Heart left ventricle (tissue), 16 donors: ENCODE data around the gene IL34. TPM values are rescaled to one million over a fixed set of nuclear protein-coding genes. Genes with fewer than 3 reads are reported as not detected.
"Not testable (repeated sequence)": the region's sequence is repeated elsewhere in the genome, so short reads cannot be mapped to it uniquely, and the experiment has no call there.

Experiments
- ATAC-seq, 4 donors: fragments of 200-7000 bp; cut with Tn5 transposase; one replicate each; pipeline ENCODE4 v1.9.1; 2020 to 2022; ENCODE audit warnings: moderate library complexity in 4 of 4, mild to moderate bottlenecking in 3 of 4, moderate number of reproducible peaks in 1 of 4
- DNase-seq, 5 donors: peaks; one replicate each; pipeline ENCODE4 v3.0.0-alpha.2; 2020
- H3K27ac ChIP-seq, 12 donors: fragments of 200-600 bp; sonication (generic) in 4 of 12; one replicate each; pipeline versions ENCODE4 v1.5.0 to v1.8.0; 2016 to 2022; ENCODE audit warnings: mild to moderate bottlenecking in 2 of 12
- H3K27me3 ChIP-seq, 9 donors: fragments of 200-600 bp; sonication (generic) in 2 of 9; one replicate each; pipeline versions ENCODE4 v1.5.1 to v1.8.0; 2016 to 2022; ENCODE audit warnings: mild to moderate bottlenecking in 3 of 9
- H3K36me3 ChIP-seq, 9 donors: fragments of 200-600 bp; sonication (generic) in 2 of 9; one replicate each; pipeline versions ENCODE4 v1.5.0 to v1.8.0; 2018 to 2022; ENCODE audit warnings: mild to moderate bottlenecking in 2 of 9
- H3K4me1 ChIP-seq, 12 donors: fragments of 200-600 bp; sonication (generic) in 4 of 12; one replicate each; pipeline versions ENCODE4 v1.5.0 to v1.8.0; 2016 to 2022; ENCODE audit warnings: mild to moderate bottlenecking in 3 of 12
- H3K4me3 ChIP-seq, 12 donors: fragments of 200-600 bp; sonication (generic) in 4 of 12; one replicate each; pipeline versions ENCODE4 v1.5.0 to v1.8.0; 2017 to 2022; ENCODE audit warnings: mild to moderate bottlenecking in 9 of 12, moderate library complexity in 4 of 12
- H3K9me3 ChIP-seq, 12 donors: fragments of 200-600 bp; sonication (generic) in 4 of 12; one replicate each; pipeline versions ENCODE4 v1.5.0 to v1.8.0; 2016 to 2022; ENCODE audit warnings: mild to moderate bottlenecking in 1 of 12
- POLR2A ChIP-seq, 2 donors: fragments of 450-650 bp; IDR thresholded peaks; one replicate each; pipeline ENCODE4 v1.6.1; 2017; ENCODE audit warnings: antibody characterized with exemption in 2 of 2, mild to moderate bottlenecking in 2 of 2, moderate library complexity in 2 of 2
- WGBS, 4 donors: extraction: QIAGEN DNeasy Blood & Tissue Kit in 2 of 4; methylation state at CpG; one replicate each; pipeline versions ENCODE4 v1.1.5 to v1.1.7; 2013 to 2018; 5-methylcytosine and 5-hydroxymethylcytosine counted together
- intact Hi-C, 10 donors: fragments of 100-400 bp; cut with DNase I; formaldehyde crosslinking; loops; one replicate each; pipeline versions ENCODE4 v1.11.1 to v1.14.2; 2022
- polyA plus RNA-seq, 2 donors: library from polyadenylated mRNA; stranded (reverse); fragments of 200-250 nt; gene quantifications; one replicate each; pipeline ENCODE4 v1.2.3, GENCODE V29; 2013
- total RNA-seq, 9 donors: library from RNA; depleted of rRNA in 2 of 9; stranded (reverse); fragments of >200 nt in 2 of 9; fragmentation: NEBNext Ultra II Directional in 3 of 9; extraction: Animal tissue kit (Norgen Biotek cat#: 25700) in 3 of 9; gene quantifications; one replicate each; pipeline versions ENCODE4 v1.1.0 to v1.2.4, GENCODE V29; 2016 to 2023
- TF ChIP-seq, protein P1 (sequence below), 12 donors: fragments of 200-600 bp; sonication (generic) in 4 of 12; IDR thresholded peaks; one replicate each; pipeline versions ENCODE4 v1.5.0 to v1.8.0; 2018 to 2022; ENCODE audit warnings: antibody characterized with exemption in 12 of 12, mild to moderate bottlenecking in 5 of 12
- donor health status: ischemic (EF 13 %, LVEDD 7.1; RV severe dilation, severe dysfunction).
- donor health status: healthy with polysubstance abuse.
- donor health status: DM: no; HTN: yes; CAD: no.
- donor health status: DM: no; HTN: no; CAD: no.
- donor health status: ischemic (EF 25% LVEDD 6.9; RV normal size, moderate dysfunction).
- donor health status: ischemic (EF 25% LVEDD 5.7; RV mildly dilated, moderate dysfunction).
- donor health status: healthy.
- donor health status: DM: yes; HTN: yes; CAD: no.
- donor health status: ischemic (EF 35%, LVEDD 5.7; RV mildly dilated, moderate dysfunction).
- donor health status: nonischemic (EF 11% LVEDD 7.7; RV severe dilation, severe dysfunction).
- donor health status: DM: yes; HTN: yes; CAD: no.
- donor health status: PGD.
- donor health status: ischemic (EF 29% LVEDD 5.4; RV normal size, mild dysfunction).
- donor health status: nonischemic (EF 23%, LVEDD 6.1; RV moderate dilation, normal function).

IL34 gene
- total and polyA plus RNA-seq, 11 donors, result 0.49 to 6.5 (median 2.5) TPM

DNA sequence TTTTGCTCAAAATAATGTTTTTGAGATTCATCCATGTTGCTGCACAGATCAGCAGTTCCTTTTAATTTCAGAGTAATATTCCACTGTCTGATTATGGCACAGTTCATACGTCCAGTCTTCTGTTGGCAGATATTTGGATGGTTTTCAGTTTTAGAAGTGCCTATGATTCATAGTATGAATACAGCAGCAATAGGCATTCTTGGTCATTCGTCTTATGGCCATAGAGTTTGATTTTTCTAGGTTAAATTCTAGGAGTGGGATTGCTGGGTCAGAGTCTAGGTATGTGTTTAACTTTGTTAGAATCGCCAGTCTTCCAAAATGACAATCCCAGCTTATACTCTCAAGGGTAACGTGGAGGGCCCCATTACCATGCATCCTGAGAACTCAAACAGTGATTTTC is 11.5 kb upstream of the IL34 start:
- Histone ChIP-seq H3K4me1 (peaks cover 0 to 12% (median 0%) of the 10 kb centered on the region in 12 donors), H3K9me3 (peaks cover 0 to 14% (median 6%) of the 10 kb centered on the region in 12 donors), H3K4me3 (no peak overlapping the region), H3K27me3 (no peaks in the 10 kb centered on the region), H3K27ac (peak overlapping the region in 1 of 12 donors; percentile 18), H3K36me3 (no peaks in the 10 kb centered on the region)
- 80 to 89% (median 83%) methylated on average over 4 of the region's 4 CpGs for WGBS, 4 donors
- ATAC-seq (no peak), DNase-seq (no peak)
- intact Hi-C loops, result no loop called here
- TF ChIP-seq, protein P1, sequence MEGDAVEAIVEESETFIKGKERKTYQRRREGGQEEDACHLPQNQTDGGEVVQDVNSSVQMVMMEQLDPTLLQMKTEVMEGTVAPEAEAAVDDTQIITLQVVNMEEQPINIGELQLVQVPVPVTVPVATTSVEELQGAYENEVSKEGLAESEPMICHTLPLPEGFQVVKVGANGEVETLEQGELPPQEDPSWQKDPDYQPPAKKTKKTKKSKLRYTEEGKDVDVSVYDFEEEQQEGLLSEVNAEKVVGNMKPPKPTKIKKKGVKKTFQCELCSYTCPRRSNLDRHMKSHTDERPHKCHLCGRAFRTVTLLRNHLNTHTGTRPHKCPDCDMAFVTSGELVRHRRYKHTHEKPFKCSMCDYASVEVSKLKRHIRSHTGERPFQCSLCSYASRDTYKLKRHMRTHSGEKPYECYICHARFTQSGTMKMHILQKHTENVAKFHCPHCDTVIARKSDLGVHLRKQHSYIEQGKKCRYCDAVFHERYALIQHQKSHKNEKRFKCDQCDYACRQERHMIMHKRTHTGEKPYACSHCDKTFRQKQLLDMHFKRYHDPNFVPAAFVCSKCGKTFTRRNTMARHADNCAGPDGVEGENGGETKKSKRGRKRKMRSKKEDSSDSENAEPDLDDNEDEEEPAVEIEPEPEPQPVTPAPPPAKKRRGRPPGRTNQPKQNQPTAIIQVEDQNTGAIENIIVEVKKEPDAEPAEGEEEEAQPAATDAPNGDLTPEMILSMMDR (IDR thresholded peaks at IDR 0.05), result no peak
- no peak for TF ChIP-seq POLR2A (IDR thresholded peaks at IDR 0.05)

DNA sequence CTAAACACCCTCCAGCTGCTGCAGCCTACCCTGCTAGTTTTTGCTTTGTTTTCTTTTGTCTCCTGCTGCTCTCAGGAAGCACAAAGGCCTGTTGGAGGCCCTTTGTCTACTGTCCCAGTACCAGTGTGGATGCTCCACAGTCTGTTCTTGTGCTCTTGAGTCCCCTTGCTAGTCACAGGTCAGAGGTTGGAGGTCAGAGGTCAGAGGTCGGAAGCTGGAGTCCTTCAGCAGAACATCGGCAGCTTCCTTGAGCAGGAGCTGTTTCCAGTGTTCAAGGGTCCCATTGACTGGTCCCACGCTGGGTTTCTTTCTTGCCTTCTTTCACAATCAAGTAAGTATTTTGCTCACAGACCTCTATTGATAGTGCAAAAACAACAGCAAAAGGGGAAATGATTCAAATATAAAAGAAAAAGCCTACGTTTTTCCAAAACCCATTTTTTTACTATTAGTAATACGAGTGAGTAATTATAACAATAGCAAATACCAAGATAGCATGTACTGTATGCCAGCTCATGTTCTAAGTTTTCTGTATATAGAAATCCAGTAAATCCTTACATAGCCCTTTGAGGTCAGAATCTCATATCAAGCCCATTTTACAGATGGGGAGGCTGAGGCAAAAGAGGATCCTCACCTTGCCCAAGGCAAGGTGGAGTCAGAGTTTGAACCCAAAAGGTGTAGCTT is 10.9 kb upstream of the IL34 start:
- peaks cover 0 to 15% (median 0%) of the 10 kb centered on the region in 12 donors for H3K4me1 ChIP-seq
- peak overlapping the region in 1 of 12 donors; percentile 18 for H3K27ac ChIP-seq
- no peaks in the 10 kb centered on the region for H3K36me3 ChIP-seq
- 67 to 80% (median 74%) methylated on average over 5 of the region's 5 CpGs for WGBS, 4 donors
- intact Hi-C loops, result no loop called here
- TF ChIP-seq POLR2A (IDR thresholded peaks at IDR 0.05), result no peak
- TF ChIP-seq, protein P1 (IDR thresholded peaks at IDR 0.05), result no peak
- DNase-seq (peak in 2 of 5 donors; percentile 38 to 42), ATAC-seq (no peak)
- peaks cover 0 to 11% (median 6%) of the 10 kb centered on the region in 12 donors for H3K9me3 ChIP-seq
- H3K27me3 ChIP-seq, result no peaks in the 10 kb centered on the region
- no peak overlapping the region for H3K4me3 ChIP-seq

DNA sequence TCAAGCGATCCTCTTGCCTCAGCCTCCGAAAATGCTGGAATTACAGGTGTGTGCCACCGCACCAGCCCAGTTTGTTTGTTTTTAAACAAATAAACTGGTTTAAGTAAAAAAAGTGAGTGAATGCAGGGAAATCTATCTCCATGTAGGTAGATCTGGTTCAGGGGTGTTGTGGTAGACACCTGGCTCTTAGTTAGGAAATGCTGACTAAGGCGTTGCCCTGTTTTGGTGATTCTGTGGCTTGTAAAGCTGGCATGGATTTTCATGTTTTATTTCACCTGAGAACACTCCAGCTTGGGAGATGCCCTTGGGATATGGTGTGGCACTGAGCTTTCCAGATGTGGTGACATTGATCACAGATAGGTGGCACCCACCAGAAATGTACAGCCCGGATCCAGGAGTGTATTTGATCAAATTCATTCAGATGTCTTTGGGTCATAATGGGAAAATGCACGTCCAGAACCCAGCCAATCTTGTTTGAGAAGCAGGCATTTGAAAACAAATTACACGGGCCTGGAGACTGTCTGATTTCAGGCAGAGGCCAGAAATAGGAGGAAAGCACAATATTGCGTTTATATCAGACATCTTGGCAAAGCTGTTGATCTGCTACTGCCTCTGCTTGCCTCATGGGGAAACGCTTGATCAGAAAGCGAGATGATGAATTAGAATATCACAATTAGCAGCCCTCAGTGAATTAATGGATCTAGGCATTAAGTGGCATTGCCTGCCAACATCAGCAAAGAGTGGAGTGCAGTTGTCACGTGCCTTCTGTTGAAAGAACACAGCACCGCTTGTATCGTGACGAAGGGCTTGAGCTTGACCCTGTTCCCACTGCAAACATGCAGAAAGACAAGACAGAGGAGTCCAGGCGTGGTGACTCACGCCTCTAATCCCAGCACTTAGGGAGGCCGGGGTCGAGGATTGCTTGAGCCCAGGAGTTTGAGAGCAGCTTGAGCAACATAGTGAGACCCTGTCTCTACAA is 7.3 kb upstream of the IL34 start:
- peak overlapping the region in 1 of 12 donors; percentile 42 for H3K27ac ChIP-seq
- intact Hi-C loops, result no loop called here
- TF ChIP-seq, protein P1 (IDR thresholded peaks at IDR 0.05), result no peak
- TF ChIP-seq POLR2A (IDR thresholded peaks at IDR 0.05), result no peak

DNA sequence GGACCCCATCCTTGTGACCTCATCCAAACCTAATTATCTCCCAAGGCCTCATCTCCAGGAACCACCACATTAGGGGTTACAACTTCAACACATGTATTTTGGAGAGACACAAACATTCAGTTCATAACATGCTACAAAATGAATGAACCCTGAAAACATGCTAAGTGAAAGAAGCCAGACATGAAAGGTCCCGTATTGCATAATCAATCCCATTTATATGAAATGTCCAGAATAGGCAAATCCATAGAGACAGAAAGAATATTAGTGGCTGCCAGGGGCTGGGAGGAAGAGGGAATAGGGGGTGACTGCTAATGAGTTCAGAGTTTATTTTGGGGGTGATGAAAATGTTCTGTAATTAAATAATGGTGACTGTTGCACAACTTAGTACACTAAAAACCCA is 3.7 kb upstream of the IL34 start:
- no peak for ATAC-seq
- WGBS, 4 donors, result 90 to 99% (median 95%) methylated on average over 1 of the region's 1 CpG
- Histone ChIP-seq H3K9me3 (no peaks in the 10 kb centered on the region), H3K27me3 (no peaks in the 10 kb centered on the region), H3K4me1 (peaks cover 0 to 25% (median 4%) of the 10 kb centered on the region in 12 donors), H3K27ac (no peak overlapping the region), H3K4me3 (no peak overlapping the region), H3K36me3 (no peaks in the 10 kb centered on the region)
- DNase-seq, result no peak
- no peak for TF ChIP-seq POLR2A (IDR thresholded peaks at IDR 0.05)
- TF ChIP-seq, protein P1 (IDR thresholded peaks at IDR 0.05), result no peak
- intact Hi-C loops, result loop anchor here in 2 of 10 donors (10.0 kb wide), 1 partner anchor 68 kb away; no protein-coding TSS in a partner anchor

More for the DNA sequence above, 7.3 kb upstream of the IL34 start:
- Histone ChIP-seq H3K4me3 (no peak overlapping the region), H3K27me3 (no peaks in the 10 kb centered on the region), H3K4me1 (peaks cover 0 to 12% (median 0%) of the 10 kb centered on the region in 12 donors), H3K9me3 (no peaks in the 10 kb centered on the region), H3K36me3 (no peaks in the 10 kb centered on the region)
- ATAC-seq (peak in 3 of 4 donors; percentile 44 to 77 (median 52)), DNase-seq (no peak)
- WGBS, 4 donors, result 48 to 69% (median 59%) methylated on average over 18 of the region's 18 CpGs

DNA sequence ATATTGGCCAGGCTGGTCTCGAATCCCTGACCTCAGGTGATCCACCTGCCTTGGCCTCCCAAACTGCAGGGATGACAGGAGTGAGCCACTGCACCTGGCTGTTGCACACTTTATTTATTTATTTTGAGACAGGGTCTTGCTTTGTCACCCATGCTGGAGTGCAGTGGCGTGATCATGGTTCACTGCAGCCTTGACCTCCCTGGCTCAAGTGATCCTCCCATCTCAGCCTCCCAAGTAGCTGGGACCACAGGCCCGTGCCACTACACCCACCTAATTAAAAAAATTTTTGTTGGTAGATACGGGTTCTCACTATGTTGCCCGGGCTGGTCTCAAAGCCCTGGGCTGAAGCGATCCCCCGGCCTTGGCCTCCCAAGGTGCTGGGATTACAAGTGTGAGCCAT is 3.1 kb upstream of the IL34 start:
- intact Hi-C loops, result loop anchor here in 2 of 10 donors (10.0 kb wide), 1 partner anchor 68 kb away; no protein-coding TSS in a partner anchor
- not testable (repeated sequence) for ATAC-seq

More for the DNA sequence above, 3.1 kb upstream of the IL34 start:
- not testable (repeated sequence) for H3K36me3 ChIP-seq, H3K27ac ChIP-seq, DNase-seq, H3K9me3 ChIP-seq, H3K4me3 ChIP-seq, H3K27me3 ChIP-seq
- peaks cover 0 to 27% (median 4%) of the 10 kb centered on the region in 12 donors for H3K4me1 ChIP-seq
- WGBS, 4 donors, result 80 to 95% (median 86%) methylated on average over 7 of the region's 7 CpGs
